GM18867 (cell line): ENCODE data around the gene MBOAT2.
"Not testable (repeated sequence)": the region's sequence is repeated elsewhere in the genome, so short reads cannot be mapped to it uniquely, and the experiment has no call there.

Source experiments
- ATAC-seq: cut with Tn5 transposase; IDR thresholded peaks from one replicate; pipeline ENCODE4 v1.9.1; 2021; ENCODE audit warnings: mild to moderate bottlenecking, moderate library complexity; ENCODE audit not compliant: unreplicated experiment

MBOAT2 gene

DNA sequence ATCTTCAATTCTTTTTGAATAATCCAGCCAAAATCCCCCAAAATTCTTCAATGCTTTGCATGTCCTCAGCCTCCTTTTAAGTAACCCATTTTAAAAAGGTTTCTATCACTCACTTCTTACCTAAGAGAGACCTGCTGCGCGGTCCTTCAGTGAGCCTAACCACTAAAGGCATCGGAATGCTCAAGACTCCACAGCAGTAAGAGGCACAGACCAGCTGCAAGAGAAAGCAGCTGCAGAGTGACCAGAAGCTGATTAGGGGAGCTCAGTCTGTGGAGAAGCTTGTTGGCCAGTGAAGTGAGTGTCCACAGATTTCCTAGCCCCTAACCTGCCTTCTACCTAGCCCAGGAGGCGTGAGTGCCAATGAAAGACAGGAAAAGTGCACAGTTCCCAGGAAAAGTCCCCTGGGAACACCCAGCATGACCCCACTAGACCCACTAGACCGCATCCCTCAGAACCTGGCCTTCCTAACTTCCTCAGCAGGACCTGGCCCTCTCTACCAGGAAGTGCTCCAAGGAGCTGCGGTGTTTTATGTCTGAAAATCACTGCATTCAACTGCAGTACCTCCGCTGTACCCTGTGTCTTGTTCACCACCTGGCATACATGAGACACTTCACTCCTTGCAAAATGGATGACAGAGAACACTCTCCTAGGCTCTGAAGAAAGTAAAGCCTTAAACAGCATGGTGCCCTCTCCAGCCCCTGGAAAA lies 10.1 kb downstream of the MBOAT2 start:
- ATAC-seq: no peak

DNA sequence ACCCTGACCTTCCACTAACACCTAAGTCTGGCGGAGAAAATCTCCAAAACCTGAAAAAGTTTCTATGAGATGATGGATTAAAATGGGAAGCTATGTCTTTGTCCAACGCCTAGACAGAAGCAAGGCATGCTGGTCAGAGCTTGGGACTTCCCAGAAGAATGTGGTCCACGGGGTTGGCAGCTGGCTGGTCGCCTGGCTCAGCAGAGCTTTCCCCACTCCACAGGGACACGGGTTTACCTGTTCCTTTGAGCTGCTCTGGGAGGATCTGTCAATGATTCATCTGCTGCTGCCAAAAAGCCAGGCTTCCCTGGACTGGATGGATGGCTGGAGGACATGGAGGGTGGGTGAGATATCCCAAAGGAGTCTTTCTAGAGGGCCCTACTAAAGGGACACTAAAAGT lies 10.8 kb downstream of the MBOAT2 start:
- no peak for ATAC-seq

DNA sequence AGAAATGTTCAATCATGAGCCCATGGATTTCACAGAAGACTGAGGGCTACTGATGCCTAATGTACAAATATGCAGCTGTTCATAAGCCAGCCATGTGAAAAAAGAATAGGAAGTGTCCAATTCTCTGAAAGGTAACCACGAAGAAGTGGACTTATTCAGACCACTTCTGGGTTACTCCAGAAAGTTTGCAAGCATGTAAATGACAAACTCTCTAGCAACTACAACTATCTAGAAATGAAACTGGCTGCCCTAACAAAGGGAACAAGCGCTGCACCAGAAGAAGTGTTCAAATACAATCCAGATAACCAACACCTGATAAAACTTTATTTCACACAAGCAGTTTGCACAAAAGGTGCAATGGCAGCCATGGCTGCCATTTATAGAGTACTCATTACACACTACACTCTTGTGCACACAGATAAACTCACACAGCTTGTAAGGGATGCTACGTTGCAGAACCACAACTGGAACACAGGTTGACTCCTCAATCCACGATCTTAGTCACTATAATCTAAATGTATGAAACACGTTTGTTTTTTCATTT lies 13.9 kb downstream of the MBOAT2 start:
- ATAC-seq: no peak

DNA sequence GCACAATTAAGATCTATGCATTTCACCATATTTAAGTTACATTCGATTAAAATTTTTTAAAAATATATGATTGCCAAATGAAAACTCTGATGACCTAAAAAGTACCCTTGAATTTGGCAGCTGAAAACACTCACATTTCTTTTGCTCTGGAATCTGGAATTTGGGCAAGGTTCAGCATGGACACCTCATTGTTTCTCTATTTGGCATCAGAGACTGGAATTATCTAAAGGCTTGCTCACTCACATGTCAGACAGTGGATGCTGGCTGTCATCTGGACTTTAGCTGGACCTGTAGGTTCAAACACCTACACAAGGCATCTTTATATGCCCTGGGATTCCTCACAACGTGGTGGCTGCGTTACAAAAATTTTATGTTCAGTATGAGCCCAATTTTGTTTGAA lies 16.1 kb downstream of the MBOAT2 start:
- ATAC-seq: no peak

DNA sequence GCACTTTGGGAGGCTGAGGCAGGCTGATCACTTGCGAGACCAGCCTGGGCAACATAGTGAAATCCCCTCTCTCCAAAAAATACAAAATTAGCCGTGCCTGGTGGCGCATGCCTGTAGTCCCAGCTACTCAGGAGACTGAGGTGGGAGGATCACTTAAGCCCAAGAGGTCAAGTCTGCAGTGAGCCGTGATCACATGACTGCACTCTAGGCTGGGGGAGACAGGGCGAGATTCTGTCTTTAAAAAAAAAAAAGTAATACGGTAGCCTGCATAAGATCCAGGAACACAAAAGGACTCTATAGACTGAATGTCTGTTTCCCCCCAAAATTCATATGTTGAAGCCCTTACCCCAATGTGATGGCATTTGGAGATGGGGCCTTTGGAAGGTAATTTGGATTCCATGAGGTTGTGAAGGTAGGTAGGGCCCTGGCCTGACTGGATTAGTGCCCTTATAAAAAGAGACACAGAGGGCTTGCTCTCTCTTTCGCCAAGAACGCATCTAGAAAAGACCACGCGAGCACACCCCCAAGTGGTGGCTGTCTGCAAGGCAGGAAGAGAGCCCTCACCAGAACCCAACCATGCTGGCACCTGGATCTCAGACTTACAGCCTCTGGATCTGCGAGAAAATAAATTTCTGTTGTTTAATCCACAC lies 17.0 kb downstream of the MBOAT2 start:
- ATAC-seq: no peak

DNA sequence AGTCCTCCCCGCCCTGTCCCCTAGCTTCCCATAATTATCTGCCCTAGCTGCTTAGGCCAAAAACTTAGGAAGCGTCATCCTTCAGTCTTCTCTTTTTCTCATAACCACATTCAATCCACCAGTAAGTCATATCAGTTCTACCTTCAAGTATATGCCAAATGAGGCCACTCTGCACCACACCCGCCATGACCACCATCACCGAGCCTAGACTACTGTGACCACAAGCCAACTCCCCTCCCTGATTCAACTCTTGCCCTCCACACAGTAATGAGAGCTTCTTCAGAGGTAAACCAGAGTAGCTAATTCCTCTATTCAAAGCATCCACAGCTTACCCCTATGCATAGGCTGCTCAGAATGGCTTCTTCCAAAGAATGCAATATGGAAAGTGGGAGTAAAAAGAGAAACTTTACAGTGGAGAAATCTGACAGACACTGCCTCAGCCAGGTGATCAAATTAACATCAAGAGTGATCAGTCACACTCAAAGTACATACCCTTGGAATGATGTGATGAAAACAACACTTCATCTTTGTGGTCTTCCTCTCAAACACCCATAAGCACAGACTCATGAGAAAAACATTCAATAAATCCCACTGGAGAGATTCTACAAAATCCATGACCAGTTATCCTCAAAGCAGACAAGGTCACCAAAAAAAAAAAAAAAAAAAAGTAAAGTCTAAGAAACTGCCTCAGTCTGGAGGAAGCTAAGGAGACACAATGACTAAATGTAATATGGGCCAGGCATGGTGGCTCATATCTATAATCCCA lies 17.7 kb downstream of the MBOAT2 start:
- no peak for ATAC-seq

DNA sequence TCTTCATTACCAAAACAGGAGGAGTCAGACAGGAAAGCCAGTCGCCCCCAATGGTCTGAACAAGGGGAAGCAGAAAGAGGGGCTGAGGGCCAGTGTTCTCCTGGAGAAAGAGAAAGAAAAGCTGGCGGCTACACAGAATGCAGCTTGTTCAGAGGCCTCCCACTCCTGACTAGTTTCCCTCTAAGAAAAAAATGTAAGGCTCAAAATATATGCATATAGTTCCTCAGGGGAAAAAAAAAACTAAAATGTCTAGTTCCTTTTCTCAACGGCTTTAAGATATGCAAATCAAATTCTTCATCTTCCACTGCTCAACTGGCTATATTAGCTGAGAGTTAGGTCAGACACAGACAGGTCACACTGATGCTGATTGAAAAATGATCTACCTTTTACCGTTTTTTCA lies 18.6 kb downstream of the MBOAT2 start:
- ATAC-seq: no peak

DNA sequence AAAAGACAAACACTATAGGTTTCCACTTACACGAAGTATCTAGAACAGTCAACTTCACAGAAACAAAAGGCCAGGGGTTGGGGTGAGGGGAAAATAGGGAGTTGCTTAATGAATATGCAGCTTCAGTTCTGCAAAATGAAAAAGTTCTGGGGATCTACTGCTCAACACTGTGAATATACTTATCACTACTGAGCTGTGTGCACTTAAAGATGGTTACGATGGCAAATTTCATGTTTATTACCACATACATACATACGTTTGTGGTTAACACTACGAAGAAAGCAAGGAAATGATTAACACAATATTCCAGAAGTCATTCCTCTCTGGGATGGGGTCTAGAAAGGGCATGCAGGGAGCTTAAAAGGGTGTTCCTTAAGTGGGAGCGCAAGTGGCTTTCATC lies 19.3 kb downstream of the MBOAT2 start:
- no peak for ATAC-seq

DNA sequence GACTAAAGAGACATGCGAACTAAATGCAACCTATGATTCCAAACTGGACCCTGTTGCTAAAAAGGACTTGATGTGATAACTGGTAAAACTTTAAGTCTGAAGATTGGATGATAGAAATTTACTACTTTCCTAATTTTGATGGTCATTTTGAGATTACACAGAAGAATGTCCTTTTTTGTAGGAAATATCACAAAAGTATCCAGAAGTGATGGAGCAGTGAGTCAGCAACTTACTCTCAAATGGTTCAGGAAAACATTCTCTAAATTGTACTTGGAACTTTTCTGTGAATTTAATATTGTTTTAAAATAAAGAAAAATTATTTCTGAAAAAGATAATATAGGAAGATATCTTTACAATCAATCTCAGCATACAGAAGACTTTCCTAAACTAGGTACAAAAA lies 19.9 kb downstream of the MBOAT2 start:
- no peak for ATAC-seq

DNA sequence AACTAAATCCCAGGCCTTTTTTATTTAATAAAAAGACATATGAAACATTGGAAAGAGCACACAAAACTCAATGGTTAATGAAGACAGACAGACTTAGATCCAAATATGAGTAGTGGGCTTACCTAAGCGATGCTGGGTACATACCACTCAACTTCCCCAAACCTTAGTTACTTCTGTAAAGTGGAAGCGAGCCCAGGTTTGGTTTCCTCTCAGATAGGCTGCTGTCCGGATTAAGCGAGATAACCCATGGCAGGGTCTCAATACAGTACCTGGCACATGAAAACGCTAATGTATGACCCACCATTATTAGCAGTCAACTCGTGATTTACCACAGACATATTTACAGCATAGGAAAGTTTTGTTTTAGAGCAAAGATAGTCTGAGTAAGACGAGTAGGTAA lies 21.6 kb downstream of the MBOAT2 start:
- ATAC-seq: no peak

DNA sequence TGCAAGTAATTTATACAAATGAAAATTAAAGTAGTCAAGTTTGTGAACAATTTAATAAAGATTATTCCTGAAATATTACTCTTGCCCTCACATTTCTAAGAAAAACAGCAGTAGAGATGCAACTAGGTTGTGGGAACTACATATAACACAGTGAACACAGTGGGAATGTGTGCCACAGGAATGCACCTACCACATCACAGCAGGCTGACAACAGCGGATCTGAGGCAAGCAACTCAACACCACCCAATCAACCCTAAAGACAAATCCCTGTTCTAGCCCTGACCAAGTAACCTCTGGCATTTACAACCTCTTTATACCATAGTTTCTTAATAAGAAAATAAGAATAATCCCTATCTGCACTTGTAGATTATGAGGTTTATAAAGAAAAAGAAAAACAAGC lies 23.4 kb downstream of the MBOAT2 start:
- ATAC-seq: no peak

DNA sequence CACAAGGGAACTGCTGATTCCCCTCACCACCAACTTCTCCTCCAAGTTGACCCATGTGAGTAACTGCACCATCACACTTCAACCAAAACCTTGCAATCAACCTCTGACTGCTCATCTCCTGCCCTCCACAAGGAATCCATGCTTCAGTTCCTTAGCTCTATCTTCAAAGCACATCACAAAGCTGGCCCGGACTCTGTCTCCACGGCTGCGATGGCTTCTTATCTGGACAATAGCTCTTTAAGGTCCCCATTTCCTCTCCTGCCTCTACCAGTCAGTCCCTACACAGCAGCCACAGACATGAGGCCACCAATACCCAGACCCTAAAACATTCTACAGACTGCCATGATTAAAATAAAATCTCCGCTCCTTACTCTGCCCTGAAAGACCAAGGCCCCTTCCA lies 25.7 kb downstream of the MBOAT2 start:
- no peak for ATAC-seq

DNA sequence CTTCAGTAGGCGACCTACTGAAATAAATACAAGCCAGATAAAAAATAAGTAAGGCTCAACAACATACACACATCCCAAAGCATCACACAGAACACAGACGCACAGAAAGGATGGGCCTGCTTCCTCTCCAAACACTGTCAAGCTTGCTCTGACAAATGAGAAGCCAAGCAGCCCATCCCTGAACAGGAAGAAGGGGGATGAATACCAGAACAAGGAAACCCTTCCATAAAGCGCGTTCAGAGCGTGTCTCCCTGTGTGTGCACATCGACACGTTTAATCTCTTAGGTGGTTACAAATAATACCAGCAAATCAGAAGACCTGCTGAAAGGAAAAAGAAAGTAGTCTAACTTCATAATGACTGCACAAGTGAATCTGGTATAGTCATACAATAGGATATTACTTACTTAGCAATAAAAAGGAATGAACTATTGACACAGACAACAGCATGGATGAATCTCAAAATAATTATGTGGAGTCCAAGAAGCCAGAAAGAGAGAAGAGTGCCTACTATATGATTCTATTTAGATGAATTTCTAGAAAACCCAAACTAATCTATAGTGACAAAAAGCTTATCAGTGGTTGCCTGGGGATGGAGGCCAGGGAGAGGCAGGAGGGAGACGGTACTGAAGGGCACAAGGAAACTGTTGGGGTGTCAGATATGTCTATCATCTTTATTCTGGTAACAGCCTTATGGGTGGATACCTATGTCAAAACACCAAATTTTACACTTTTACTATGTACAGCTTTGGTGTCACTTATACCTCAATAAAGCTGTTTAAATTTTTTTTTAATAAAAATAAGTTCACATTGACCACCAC lies 26.8 kb downstream of the MBOAT2 start:
- no peak for ATAC-seq

DNA sequence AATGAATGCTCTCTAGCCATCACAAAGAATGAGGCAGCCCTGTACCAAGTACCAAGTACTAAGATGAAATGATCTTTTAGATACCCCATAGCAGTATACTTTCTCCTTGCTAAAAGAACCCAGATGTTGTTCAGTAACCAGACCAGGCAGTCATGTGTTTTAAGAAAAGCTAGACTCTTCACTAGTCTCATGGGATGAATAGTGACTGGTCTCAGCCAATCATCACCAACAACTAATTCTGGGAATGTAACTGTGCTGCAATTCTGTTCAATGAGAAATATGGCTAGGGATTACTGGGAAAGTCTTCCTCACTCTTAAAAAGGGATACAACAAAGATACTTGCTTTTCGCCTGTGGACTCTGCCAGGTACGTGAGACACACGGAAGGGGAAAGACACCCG lies 29.5 kb downstream of the MBOAT2 start:
- no peak for ATAC-seq

DNA sequence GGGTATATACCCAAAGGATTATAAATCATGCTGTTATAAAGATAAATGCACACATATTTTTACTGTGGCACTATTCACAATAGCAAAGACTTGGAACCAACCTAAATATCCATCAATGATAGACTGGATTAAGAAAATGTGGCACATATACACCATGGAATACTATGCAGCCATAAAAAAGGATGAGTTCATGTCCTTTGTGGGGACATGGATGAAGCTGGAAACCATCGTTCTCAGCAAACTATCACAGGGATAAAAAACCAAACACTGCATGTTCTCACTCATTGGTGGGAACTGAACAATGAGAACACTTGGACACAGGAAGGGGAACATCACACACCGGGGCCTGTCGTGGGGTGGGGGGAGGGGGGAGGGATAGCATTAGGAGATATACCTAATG lies 30.5 kb downstream of the MBOAT2 start:
- ATAC-seq: not testable (repeated sequence)

DNA sequence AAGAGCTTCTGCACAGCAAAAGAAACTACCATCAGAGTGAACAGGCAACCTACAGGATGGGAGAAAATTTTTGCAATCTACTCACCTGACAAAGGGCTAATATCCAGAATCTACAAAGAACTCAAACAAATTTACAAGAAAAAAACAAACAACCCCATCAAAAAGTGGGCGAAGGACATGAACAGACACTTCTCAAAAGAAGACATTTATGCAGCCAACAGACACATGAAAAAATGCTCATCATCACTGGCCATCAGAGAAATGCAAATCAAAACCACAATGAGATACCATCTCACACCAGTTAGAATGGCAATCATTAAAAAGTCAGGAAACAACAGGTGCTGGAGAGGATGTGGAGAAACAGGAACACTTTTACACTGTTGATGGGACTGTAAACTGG lies 30.9 kb downstream of the MBOAT2 start:
- ATAC-seq: not testable (repeated sequence)

DNA sequence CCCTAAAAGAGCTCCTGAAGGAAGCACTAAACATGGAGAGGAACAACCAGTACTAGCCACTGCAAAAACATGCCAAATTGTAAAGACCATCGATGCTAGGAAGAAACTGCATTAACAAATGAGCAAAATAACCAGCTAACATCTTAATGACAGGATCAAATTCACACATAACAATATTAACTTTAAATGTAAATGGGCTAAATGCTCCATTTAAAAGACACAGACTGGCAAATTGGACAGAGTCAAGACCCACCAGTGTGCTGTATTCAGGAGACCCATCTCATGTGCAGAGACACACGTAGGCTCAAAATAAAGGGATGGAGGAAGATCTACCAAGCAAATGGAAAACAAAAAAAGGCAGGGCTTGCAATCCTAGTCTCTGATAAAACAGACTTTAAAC lies 34.1 kb downstream of the MBOAT2 start:
- not testable (repeated sequence) for ATAC-seq

DNA sequence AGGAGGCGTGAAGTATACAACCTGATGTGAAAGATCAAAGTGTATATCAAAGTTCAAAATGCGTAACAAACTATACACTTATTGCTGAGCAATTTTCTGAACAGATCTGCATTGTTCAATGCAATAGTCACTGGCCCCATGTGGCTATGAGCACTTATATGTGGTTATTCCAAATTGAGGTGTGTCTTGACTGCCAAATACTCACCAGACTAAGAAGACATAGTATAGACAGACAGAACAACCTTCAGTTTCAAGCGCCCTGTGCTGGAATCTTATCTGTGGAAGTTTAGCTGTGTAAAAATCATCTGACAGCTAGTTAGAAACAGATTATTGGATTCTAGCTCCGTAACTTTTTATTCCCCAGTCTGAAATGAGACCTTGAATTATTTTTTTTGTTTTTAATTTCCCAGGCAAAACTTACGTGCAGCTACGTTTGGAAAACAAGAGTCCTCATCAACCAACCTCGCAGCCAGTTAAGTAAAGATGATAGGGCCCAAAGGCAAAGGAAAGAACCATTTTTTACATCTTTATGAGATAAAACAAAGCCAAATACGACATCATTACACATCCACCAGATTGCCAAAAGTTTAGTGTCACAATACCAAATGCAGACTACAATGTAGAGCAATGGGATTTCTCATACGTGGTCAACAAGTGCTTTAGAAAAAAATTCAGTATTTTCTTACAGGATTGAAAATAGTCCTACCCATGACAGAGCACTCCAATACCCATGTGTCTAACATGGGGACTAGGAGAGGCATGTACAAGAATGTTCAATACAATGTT lies 37.2 kb downstream of the MBOAT2 start:
- ATAC-seq: no peak

DNA sequence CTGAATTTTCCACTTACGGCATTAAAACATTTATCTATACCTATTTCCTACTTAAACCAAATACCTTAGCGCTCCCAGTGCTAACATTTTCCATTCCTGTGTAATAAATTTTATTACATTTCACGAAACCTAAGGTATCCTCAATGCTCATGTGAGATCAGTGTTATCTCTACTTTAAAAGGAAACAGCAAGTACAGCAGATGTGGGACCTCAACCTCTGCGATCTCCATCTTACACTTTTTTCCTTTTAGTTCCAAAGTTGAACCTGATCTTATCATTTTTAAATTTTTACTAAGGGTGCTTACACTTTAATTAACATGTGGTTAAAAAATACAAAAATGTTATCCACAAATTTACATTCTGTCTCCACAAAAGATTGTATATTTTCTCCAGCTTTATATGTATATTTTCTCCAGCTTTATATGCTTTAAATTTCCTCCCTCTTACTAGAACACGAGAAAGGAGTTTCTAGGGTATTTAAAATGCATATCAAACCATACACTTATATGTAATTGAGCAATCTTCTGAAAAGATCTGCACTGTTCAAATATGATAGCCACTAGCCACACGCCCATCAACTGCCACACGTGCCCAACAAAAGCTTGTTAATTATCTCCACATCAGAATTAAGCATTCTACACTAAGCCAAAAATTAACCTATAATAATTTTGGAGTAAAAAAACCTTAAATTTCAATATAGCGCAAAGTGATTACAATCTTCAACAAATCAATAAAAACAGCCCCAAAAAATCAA lies 38.1 kb downstream of the MBOAT2 start:
- ATAC-seq: no peak
